Measurements from ENCODE around the gene ERF. TPM values are rescaled to one million over a fixed set of nuclear protein-coding genes. Genes with fewer than 3 reads are reported as not detected.

The ERF gene
- 10 to 100 TPM; 31.0 to 58.4 (median 42.0) TPM for polyA plus RNA-seq (ENCODE audit: insufficient read depth in 1 of 5, insufficient read length in 5 of 5, low replicate concordance in 1 of 5)
- long read RNA-seq, donor 1, transcript ERF-204 (2 exons, 557 nt) = minor isoform, 5 of 16 reads
- long read RNA-seq, donor 1, transcript ERF-201 (4 exons, 2,698 nt) = major isoform, 9 of 16 reads
- long read RNA-seq, donor 1, partial matches to known transcripts = 0 of 16 reads
- long read RNA-seq, donor 1, other reads (novel, unspliced or antisense) = 0 of 16 reads
- long read RNA-seq, donor 2, transcript ERF-201 (4 exons, 2,698 nt) = major isoform, 6 of 6 reads
- long read RNA-seq, donor 2, partial matches to known transcripts = 0 of 6 reads
- long read RNA-seq, donor 2, other reads (novel, unspliced or antisense) = 0 of 6 reads
- long read RNA-seq, donor 3, transcript ERF-201 (4 exons, 2,698 nt) = major isoform, 11 of 15 reads
- long read RNA-seq, donor 3, partial matches to known transcripts = 0 of 15 reads
- long read RNA-seq, donor 3, other reads (novel, unspliced or antisense) = 0 of 15 reads
- long read RNA-seq, donor 4, transcript ERF-201 (4 exons, 2,698 nt) = major isoform, 7 of 12 reads
- long read RNA-seq, donor 4, partial matches to known transcripts = 0 of 12 reads
- long read RNA-seq, donor 4, other reads (novel, unspliced or antisense) = 0 of 12 reads
- long read RNA-seq, donor 5, transcript ERF-201 (4 exons, 2,698 nt) = major isoform, 13 of 52 reads
- long read RNA-seq, donor 5, partial matches to known transcripts = 36 of 52 reads
- long read RNA-seq, donor 5, other reads (novel, unspliced or antisense) = 0 of 52 reads
- long read RNA-seq, donor 6, transcript ERF-201 (4 exons, 2,698 nt) = major isoform, 31 of 37 reads
- long read RNA-seq, donor 6, partial matches to known transcripts = 0 of 37 reads
- long read RNA-seq, donor 6, other reads (novel, unspliced or antisense) = 0 of 37 reads
- long read RNA-seq, donor 7, transcript ERF-201 (4 exons, 2,698 nt) = major isoform, 26 of 28 reads
- long read RNA-seq, donor 7, partial matches to known transcripts = 0 of 28 reads
- long read RNA-seq, donor 7, other reads (novel, unspliced or antisense) = 0 of 28 reads
- long read RNA-seq, donor 8, transcript ERF-201 (4 exons, 2,698 nt) = major isoform, 5 of 7 reads
- long read RNA-seq, donor 8, partial matches to known transcripts = 0 of 7 reads
- long read RNA-seq, donor 8, other reads (novel, unspliced or antisense) = 0 of 7 reads

DNA sequence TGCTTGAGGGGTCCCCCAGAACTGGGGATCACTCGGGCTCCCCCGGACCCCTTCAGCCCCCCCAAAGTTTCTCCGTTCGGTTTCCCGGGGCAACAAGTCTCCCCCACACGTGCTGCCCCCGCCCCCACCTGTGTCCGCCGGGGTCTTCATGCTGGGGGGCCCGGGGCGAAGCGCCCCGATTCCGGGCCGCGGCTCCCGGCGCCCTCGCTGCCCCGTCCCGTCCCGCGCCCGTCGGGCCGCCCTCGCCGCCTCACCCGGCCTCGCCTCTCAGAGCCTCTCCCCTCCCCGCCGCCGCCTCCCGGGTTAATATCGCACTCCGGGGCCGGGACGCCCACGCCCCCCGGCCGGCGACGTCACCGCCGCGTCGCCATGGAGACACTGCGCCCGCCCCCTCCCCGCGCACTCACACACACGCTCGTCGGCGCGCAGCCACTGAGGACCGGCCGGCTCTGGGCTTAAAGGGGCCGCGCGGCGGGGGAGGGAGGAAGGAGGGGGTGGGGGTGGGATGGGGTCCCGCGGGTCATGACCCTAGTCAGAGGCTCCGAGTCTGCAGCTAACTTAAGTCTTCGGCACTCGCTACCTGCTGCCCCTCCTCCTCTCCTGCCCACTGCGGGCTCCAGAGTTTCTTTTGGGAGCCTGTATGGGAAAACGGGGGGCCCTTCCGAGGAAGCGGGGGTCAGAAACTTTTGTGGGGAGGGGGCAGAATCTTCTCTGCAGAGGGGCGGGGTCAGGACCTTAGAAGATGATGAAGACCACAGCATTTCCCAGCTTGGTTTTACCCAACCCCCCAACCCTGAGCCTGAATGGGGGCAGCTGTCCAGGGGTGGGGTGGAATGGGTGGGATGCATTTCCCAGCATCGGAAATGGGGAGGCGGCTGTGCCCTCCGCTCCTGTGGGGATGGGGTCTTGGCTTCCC, at the start of gene ERF:
TSS of gene ERF (minus strand) at position 279 of the 916 bp plus-strand sequence. CDS start at position 150, 129 bp downstream.
- peak; percentile 94 to 96 for DNase-seq

DNA sequence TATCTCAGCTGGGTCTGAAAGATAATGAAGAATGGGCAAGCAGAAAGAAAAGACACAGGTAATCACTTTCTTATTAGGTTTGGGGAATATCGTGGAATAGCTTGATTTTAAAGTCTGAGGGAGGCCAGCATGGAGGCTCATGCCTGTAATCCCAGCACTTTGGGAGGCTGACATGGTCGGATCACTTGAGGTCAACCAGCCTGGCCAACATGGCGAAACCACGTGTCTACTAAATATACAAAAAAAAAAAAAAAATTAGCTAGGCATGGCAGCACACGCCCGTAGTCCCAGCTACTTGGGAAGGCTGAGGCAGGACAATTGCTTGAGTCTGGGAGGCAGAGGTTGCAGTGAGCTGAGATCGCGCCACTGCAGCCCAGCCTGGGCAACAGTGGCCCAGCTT, 48.9 kb upstream of the ERF start:
- no peak for DNase-seq

DNA sequence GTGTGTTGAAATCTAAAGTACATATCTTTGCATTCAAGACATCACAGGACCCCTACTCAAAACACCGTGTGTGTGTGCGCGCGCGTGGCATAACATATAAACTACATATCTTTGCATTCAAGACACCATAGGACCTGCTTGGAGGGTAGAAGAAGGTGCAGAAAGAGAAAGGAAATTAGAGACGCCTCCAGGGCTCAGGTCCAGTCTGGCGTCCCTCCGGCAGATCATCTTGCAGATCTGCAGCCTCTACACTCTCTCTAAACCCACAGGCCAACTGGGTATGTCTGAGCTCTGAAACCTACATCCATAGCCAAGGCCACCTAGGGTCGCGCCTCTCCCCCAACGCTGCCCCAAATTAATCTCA, 48.2 kb upstream of the ERF start:
- no peak for DNase-seq

DNA sequence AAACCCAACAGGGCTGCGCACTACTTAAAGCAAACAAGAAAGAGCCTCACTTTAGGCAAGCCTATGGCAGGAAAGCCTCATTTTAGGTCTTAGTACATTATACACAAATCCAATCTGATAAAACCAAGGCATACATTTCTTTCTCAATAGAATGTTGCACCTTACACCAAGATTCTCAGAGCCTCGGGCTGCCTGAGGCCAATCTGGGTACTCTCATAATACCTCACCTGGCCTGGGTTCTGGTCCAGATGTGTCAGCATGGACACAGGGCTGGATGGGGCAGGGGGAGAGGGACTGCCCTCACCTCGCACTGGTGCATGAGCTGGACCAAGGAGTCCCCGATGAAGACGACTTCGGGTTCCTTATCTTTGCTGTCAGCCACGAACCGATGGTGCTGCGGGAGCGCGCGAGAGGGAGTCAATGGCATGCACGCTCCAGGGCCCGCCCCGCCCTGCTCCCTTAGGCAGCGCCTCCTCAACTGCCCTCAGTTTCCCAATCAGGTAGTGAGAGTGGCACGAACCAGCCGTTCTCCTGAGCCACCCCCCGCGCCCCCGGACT, 46.8 kb upstream of the ERF start, which contains the start of gene PRR19:
TSS of gene PRR19 (plus strand) at position 487 of the 558 bp plus-strand sequence. CDS start 7,453 bp downstream, outside the sequence.
- DNase-seq = no peak

DNA sequence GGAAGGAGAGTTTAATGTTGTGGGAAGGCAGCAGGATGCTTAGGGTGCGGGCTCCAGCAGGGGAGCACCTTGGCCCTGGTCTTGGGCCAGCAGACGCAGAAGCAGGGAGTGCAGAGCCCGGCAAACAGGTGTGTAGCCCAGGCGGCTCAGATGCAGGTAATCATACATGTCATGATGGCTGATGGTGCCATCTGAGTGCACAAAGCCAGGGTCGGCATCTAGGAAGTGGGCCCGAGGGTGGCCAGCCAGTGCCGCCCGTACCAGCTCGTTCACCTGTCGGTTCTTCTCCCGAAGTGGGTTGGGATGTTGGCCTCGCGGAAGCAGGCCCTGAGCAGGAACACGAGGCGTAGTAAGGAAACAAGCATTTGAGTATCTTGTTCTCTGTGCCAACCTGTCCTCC, 42.1 kb upstream of the ERF start:
- no peak for DNase-seq

DNA sequence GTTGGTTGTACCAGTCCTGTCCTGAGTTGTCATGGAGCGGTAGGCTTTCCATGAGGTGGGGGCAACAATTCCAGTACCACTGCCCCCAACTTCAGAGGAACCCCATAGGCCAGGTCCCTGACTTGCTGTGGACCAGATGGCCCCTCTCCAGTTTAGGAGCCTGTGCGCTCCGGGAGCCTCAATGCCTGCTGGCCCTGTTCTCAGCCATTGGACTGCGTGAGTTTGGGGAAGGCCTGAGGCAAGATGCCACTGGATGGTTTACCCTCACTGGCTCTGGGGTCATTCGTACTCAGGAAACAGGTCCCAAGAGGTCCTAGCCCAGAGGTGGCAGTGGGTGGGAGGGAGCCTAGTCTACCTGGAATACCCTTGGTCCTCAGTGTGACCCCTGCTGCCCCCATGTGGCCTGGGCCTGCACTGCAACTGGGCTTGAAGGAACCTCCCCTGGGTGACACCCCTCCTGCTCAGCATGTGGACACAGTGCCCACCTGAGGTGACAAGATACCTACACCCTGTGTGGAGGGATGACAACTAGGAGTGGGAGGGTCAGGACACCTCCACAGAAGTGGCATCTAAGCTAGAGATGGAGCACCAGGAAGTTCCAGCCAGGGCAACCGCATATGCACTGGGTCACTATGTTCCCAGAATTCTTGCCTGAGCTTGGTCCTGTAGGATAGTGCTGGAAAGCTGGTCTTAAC, 41.0 kb upstream of the ERF start:
- peak in 1 of 2 donors; percentile 66 for DNase-seq

DNA sequence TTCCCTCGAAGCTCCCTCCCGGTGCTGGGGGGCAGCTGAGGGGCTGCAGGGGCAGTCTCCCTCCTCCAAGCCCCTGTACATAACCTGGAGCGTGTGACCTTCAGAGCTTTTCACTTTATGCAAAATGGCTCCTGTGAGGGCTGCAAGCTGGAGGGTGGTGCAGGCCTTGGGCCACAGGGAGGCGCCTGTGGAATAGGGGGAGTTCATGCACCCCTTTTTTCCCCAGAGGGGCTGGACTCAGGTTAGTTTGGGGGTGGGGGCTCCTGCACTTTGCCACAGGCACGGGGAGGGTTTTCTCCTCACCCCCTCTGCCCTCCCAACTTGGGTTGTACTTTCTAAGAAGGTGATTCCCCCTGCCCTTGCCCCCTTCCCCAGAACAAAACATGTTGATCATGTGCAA, 40.4 kb upstream of the ERF start:
- no peak for DNase-seq

DNA sequence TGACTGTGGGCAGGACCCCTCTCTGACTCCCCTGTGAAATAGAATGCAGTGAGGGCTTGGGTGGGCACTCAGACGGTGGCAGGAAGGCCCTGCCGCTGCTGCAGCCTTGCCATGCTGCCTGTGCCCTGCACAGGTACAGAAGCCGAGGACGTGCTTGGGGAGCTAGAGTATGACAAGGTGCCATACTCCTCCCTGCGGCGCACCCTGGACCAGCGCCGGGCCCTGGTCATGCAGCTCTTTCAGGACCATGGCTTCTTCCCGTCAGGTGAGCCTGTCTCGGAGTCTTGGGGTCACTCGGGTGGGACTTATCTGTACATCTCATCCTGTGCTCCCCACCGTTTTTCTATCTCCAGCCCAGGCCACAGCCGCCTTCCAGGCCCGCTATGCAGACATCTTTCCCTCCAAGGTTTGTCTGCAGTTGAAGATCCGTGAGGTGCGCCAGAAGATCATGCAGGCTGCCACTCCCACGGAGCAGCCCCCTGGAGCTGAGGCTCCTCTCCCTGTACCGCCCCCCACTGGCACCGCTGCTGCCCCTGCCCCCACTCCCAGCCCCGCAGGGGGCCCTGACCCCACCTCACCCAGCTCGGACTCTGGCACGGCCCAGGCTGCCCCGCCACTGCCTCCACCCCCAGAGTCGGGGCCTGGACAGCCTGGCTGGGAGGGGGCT, 39.7 kb upstream of the ERF start:
- DNase-seq = no peak

DNA sequence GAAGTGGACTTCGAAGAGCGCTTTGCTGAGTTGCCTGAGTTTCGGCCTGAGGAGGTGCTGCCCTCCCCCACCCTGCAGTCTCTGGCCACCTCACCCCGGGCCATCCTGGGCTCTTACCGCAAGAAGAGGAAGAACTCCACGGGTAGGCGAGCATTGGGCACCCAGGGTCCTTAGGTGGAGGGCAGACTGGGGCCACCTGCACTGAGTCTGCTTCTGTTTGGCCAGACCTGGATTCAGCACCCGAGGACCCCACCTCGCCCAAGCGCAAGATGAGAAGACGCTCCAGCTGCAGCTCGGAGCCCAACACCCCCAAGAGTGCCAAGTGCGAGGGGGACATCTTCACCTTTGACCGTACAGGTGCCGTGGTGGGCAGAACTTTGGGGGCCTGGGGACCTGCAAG, 39.0 kb upstream of the ERF start:
- DNase-seq = no peak

DNA sequence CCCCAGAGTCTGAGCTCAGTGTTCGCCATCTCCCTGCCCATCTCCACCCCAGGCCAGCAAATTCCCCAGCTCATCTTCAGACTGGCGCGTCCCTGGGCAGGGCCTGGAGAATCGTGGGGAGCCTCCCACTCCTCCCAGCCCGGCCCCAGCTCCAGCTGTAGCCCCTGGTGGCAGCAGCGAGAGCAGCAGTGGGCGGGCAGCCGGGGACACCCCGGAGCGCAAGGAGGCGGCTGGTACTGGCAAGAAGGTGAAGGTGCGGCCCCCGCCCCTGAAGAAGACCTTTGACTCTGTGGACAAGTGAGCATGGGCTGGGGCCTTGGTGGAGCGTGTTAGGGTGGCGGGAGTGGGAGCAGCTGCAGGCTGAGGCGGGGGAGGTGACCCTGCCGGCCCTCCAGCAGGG, 38.6 kb upstream of the ERF start:
- DNase-seq = no peak

DNA sequence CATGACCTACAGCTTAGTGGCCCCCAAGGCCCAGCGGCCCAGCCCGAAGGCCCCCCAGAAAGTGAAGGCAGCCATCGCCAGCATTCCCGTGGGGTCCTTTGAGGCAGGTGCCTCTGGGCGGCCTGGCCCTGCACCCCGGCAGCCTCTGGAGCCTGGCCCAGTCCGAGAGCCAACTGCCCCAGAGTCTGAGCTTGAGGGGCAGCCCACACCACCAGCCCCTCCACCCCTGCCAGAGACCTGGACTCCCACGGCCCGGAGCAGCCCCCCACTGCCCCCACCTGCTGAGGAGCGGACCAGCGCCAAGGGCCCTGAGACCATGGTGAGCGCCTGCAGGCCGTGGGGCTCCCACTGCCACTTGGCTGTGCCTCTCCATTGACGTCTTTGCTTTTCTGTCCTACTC, 38.0 kb upstream of the ERF start:
- DNase-seq = no peak

DNA sequence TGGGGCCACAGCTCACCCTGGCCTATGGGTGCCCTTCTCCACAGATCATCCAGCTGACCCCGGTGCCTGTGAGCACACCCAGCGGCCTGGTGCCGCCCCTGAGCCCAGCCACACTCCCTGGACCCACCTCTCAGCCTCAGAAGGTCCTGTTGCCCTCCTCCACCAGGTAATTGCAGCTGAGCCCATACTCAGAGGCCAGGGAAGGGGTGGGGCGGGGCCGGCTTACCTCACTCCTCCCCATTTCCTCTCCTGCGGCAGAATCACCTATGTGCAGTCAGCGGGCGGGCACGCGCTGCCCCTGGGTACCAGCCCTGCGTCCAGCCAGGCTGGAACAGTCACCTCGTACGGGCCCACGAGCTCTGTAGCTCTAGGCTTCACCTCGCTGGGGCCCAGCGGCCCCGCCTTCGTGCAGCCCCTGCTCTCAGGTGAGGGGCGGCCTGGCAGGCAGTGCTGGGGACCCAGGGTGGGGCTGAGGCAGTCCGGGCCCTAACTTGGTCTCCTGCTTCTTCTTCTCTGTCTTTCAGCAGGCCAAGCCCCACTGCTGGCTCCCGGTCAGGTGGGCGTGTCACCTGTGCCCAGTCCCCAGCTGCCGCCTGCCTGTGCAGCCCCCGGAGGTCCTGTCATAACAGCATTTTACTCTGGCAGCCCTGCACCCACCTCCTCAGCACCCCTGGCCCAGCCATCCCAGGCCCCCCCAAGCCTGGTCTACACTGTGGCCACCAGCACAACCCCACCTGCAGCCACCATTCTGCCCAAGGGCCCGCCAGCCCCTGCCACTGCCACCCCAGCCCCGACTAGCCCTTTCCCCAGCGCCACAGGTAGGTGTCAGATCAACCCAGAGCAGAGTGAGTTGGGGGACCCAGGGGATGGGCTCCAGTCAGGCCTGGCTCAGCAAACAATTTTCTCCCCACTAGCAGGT, 37.4 kb upstream of the ERF start:
- DNase-seq = no peak

DNA sequence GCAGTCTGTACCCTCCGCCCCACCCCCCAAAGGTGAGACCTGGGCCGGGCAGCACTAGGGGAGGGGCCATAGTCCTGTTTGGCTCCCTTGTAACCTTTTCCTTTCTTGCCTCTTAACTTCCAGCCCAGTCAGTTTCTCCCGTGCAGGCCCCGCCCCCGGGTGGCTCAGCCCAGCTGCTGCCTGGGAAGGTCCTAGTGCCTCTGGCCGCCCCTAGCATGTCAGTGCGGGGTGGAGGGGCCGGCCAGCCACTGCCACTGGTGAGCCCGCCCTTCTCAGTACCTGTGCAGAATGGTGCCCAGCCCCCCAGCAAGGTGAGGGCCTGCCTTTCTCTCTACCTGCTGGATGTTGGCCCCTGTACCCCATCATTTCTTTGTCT, 36.5 kb upstream of the ERF start:
- no peak for DNase-seq

DNA sequence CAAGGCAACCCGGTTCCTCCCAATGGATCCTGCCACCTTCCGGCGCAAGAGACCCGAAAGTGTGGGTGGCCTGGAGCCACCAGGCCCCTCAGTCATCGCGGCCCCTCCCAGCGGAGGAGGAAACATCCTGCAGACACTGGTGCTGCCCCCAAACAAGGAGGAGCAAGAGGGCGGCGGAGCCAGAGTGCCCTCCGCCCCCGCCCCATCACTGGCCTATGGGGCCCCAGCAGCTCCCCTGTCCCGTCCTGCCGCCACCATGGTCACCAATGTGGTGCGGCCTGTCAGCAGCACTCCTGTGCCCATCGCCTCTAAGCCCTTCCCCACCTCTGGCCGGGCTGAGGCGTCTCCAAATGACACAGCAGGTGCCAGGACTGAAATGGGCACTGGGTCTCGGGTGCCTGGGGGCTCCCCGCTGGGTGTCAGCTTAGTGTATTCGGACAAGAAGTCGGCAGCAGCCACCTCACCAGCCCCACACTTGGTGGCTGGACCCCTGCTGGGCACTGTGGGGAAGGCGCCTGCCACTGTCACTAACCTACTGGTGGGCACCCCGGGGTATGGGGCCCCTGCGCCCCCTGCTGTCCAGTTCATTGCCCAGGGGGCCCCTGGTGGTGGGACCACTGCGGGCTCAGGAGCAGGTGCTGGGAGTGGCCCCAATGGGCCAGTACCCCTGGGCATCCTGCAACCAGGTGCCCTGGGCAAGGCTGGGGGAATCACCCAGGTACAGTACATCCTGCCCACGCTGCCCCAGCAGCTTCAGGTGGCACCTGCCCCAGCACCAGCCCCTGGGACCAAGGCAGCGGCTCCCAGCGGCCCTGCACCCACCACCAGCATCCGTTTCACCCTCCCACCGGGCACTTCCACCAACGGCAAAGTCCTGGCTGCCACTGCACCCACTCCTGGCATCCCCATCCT, 35.9 kb upstream of the ERF start:
- no peak for DNase-seq

DNA sequence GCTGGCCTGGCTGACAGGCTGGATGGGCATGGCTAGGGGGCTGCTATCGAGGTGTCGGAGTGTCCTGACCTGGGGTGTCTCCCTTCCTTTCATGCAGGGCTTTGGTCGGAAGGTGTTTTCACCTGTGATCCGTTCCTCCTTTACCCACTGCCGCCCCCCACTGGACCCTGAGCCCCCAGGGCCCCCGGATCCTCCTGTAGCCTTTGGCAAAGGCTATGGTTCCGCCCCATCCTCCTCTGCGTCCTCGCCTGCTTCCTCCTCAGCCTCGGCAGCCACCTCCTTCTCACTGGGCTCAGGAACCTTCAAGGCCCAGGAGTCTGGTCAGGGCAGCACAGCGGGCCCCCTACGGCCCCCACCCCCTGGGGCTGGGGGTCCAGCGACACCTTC, 35.2 kb upstream of the ERF start:
- DNase-seq = no peak

DNA sequence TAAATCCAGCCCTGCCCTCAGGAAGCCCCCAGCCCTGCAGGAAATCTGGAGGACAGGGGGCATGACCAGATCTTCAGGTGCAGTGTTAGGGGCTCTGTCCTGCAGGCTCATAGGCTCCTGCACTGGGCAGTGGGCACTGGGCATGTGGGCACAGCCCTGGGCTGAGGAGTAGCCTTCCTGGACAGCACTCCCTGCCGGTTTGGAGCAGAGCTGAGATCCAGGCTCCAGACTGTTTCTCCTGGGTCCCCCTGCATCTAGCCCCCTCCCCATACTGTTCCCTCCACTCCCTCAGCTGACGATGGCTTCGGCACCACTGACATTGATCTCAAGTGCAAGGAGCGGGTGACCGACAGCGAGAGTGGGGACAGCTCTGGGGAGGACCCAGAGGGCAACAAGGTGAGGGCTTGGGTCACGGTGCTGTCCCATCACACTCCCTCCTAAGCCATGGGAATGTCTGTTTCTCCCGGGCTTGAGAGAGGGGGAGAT, 34.7 kb upstream of the ERF start:
- no peak for DNase-seq
